B cell (primary cell): ENCODE measurements around the gene NPW. TPM values are rescaled to one million over a fixed set of nuclear protein-coding genes. Genes with fewer than 3 reads are reported as not detected.
"Not testable (repeated sequence)": the region's sequence is repeated elsewhere in the genome, so short reads cannot be mapped to it uniquely, and the experiment has no call there.

Source experiments
- ATAC-seq: fragments of 200-7000 bp; cut with Tn5 transposase; one replicate; pipeline ENCODE4 v1.10.0; 2021; ENCODE audit warnings: low read depth, mild to moderate bottlenecking, moderate number of reproducible peaks, moderate library complexity
- CTCF ChIA-PET: fragments of 350-600 bp; sonication (Branson Sonifier 250); formaldehyde crosslinking; loops from one replicate; lab custom pipeline; 2021; ENCODE audit warnings: antibody characterized with exemption, inconsistent platforms; lab: Charles Lee
- POLR2A ChIA-PET: fragments of 350-600 bp; sonication (Branson Sonifier 250); formaldehyde crosslinking; loops from one replicate; lab custom pipeline; 2021; ENCODE audit warnings: antibody characterized with exemption; lab: Charles Lee
- DNase-seq: peaks from one replicate; pipeline ENCODE4 v3.0.0; 2013
- H2AFZ ChIP-seq: 2 replicates; pipeline ENCODE4 v1.6.1; 2012; ENCODE audit warnings: mild to moderate bottlenecking, low read depth, low read length; ENCODE audit not compliant: insufficient read depth, poor library complexity, severe bottlenecking
- H3K27ac ChIP-seq, 2 donors: 1 replicate in 1 of 2; 2 replicates in 1 of 2; pipeline ENCODE4 v1.5.1; 2012 to 2013; ENCODE audit warnings: low read length in 2 of 2, mild to moderate bottlenecking in 2 of 2, moderate library complexity in 1 of 2
- H3K27me3 ChIP-seq, 4 experiments: fragments of 200-600 bp in 1 of 4; sonication (generic) in 1 of 4; replicated peaks in 1 of 4; 1 replicate in 2 of 4; 2 replicates in 2 of 4; pipeline versions ENCODE4 v1.6.1 to v1.7.0; 2013 to 2016; ENCODE audit warnings: low read length in 3 of 4, mild to moderate bottlenecking in 2 of 4, mixed read lengths in 1 of 4, moderate library complexity in 1 of 4; ENCODE audit not compliant: insufficient read depth in 4 of 4, control insufficient read depth in 3 of 4; ENCODE audit errors: control extremely low read depth in 1 of 4
- H3K36me3 ChIP-seq, 2 experiments: replicated peaks in 1 of 2; 1 replicate in 1 of 2; 2 replicates in 1 of 2; pipeline versions ENCODE4 v1.6.1 to v1.7.1; 2013; ENCODE audit warnings: low read length in 1 of 2; ENCODE audit not compliant: insufficient read depth in 2 of 2, control insufficient read depth in 1 of 2; ENCODE audit errors: control extremely low read depth in 1 of 2, extremely low read depth in 1 of 2
- H3K4me1 ChIP-seq, 2 donors: fragments of 200-600 bp in 1 of 2; sonication (generic) in 1 of 2; 1 replicate in 1 of 2; 2 replicates in 1 of 2; pipeline versions ENCODE4 v1.5.1 to v1.6.1; 2013 to 2017; ENCODE audit warnings: low read length in 2 of 2; ENCODE audit not compliant: control insufficient read depth in 2 of 2, insufficient read depth in 2 of 2
- H3K4me2 ChIP-seq: replicated peaks from 2 replicates; pipeline ENCODE3; 2012; ENCODE audit warnings: mild to moderate bottlenecking, low read depth, low read length; ENCODE audit not compliant: poor library complexity, severe bottlenecking
- H3K4me3 ChIP-seq, 5 experiments: fragments of 200-600 bp in 1 of 5; sonication (generic) in 1 of 5; 1 replicate in 3 of 5; 2 replicates in 2 of 5; pipeline versions ENCODE4 v1.5.1 to v1.7.0; 2011 to 2016; ENCODE audit warnings: low read length in 4 of 5, mild to moderate bottlenecking in 4 of 5, low read depth in 2 of 5, control low read depth in 1 of 5, moderate library complexity in 1 of 5; ENCODE audit not compliant: insufficient read depth in 1 of 5; ENCODE audit errors: control extremely low read depth in 1 of 5, extremely low read depth in 1 of 5
- H3K79me2 ChIP-seq: fragments of 200-600 bp; sonication (generic); one replicate; pipeline ENCODE4 v1.6.0; 2016; ENCODE audit warnings: low read length; ENCODE audit not compliant: control insufficient read depth, insufficient read depth
- H3K9ac ChIP-seq: fragments of 200-600 bp; sonication (generic); 2 replicates; pipeline ENCODE4 v1.6.1; 2017; ENCODE audit warnings: mild to moderate bottlenecking, low read length, moderate library complexity
- H3K9me3 ChIP-seq, 3 donors: one replicate each; pipeline versions ENCODE4 v1.6.1 to v1.7.1; 2013; ENCODE audit warnings: low read length in 2 of 3; ENCODE audit not compliant: control insufficient read depth in 2 of 3, insufficient read depth in 1 of 3; ENCODE audit errors: control extremely low read depth in 1 of 3
- H4K20me1 ChIP-seq: 2 replicates; pipeline ENCODE4 v1.6.0; 2012; ENCODE audit warnings: mild to moderate bottlenecking, low read length; ENCODE audit not compliant: insufficient read depth, control insufficient read depth, poor library complexity, severe bottlenecking
- H3K27ac Mint-ChIP-seq: one replicate; pipeline ENCODE4 v1.8.0; 2021; ENCODE audit warnings: mixed read lengths
- H3K27me3 Mint-ChIP-seq: one replicate; pipeline ENCODE4 v1.8.0; 2021; ENCODE audit warnings: mixed read lengths
- H3K4me1 Mint-ChIP-seq: one replicate; pipeline ENCODE4 v1.8.0; 2021; ENCODE audit warnings: mixed read lengths
- H3K4me3 Mint-ChIP-seq: one replicate; pipeline ENCODE4 v1.8.0; 2021; ENCODE audit warnings: mixed read lengths
- H3K9me3 Mint-ChIP-seq: one replicate; pipeline ENCODE4 v1.8.0; 2022; ENCODE audit warnings: mixed read lengths; ENCODE audit not compliant: insufficient read depth
- EZH2 ChIP-seq: IDR thresholded peaks from 2 replicates; pipeline ENCODE4 v1.6.1; 2012; ENCODE audit warnings: borderline replicate concordance, low read depth, mild to moderate bottlenecking, moderate library complexity, low read length; ENCODE audit not compliant: insufficient read depth, poor library complexity, severe bottlenecking
- WGBS: methylation state at CpG from one replicate; pipeline ENCODE4 v1.1.5; 2013; ENCODE audit warnings: missing lambda C conversion rate; ENCODE audit not compliant: insufficient coverage; 5-methylcytosine and 5-hydroxymethylcytosine counted together
- intact Hi-C: fragments of 100-400 bp; cut with micrococcal nuclease; formaldehyde crosslinking; loops from one replicate; pipeline ENCODE4 v1.10.0; 2022
- polyA plus RNA-seq: library from polyadenylated mRNA; depleted of rRNA; stranded (reverse); fragments of >200 nt; gene quantifications from 2 replicates; pipeline ENCODE4 v1.2.3, GENCODE V29; 2012
- total RNA-seq, 2 donors: library from RNA; stranded (reverse); fragments of 120-200 nt in 1 of 2; gene quantifications; 1 replicate in 1 of 2; 2 replicates in 1 of 2; pipeline versions ENCODE4 v1.2.3 to v1.2.4, GENCODE V29; 2013 to 2022
- TF ChIP-seq, protein P1 (sequence below): fragments of 200-600 bp; IDR thresholded peaks from one replicate; pipeline ENCODE4 v1.8.0; 2022; ENCODE audit warnings: antibody characterized with exemption, mild to moderate bottlenecking

NPW gene
- total and polyA plus RNA-seq, 2 donors (not counting 1 experiment from before 2014, with no cell fraction given), result 0.13 to 1.7 TPM

DNA sequence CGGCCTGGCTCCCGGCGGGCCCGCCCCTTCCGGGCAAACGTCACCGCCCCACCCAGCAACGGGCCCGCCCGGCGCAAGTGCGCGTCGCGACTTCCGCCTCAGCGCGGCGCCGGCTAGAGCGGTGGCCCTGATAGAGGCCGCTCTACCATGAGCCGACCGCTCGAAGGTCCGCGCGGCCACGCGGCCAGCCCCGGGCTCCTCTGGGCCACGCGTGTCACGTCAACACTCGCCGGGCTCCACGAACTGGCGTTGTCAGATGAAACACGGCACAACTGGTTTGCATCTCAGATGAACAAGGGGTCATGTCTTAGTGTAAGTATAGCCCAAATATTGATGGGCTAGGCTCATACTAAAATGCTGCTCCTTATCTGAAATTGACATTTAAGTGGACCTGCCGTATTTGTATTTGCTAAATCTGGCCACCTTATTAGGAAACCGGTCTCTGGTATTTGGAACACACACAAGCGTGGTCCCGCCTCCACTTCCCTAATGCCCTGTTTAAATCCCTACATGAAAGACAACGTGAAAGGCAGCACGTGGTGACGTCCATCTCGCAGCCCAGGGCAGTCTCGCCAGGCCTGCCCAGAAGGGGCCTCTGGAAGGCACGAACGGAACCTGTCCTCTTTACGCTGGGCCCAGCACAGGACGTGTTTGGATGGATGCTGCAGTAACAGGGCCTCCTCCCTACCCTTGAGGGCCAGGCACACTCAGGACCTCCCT, 9.6 kb upstream of the NPW start, which contains the start of gene ZNF598:
TSS of gene ZNF598 (minus strand) at position 31 of the 720 bp plus-strand sequence.
- no peaks in the 10 kb centered on the region for H3K9me3 Mint-ChIP-seq
- Histone ChIP-seq H3K79me2 (peaks cover 51% of the 10 kb centered on the region), H2AFZ (peak within 1 kb of the TSS; percentile 80), H3K9me3 (no peaks in the 10 kb centered on the region), H3K36me3 (peaks cover 0 to 6% of the 10 kb centered on the region in 2 experiments), H3K27ac (peak within 1 kb of the TSS; percentile 87 to 95), H3K4me3 (peak within 1 kb of the TSS; percentile 61 to 87 (median 77)), H3K9ac (peak within 1 kb of the TSS; percentile 82), H3K4me1 (peaks cover 35 to 44% of the 10 kb centered on the region in 2 donors), H4K20me1 (peaks cover 43% of the 10 kb centered on the region), H3K27me3 (no peaks in the 10 kb centered on the region), H3K4me2 (peak within 1 kb of the TSS; percentile 77)
- H3K27me3 Mint-ChIP-seq, result no peaks in the 10 kb centered on the region
- H3K27ac Mint-ChIP-seq, result peak within 1 kb of the TSS; percentile 95
- peak within 1 kb of the TSS; percentile 95 for H3K4me3 Mint-ChIP-seq
- DNase-seq, result peak; percentile 90
- no peak for TF ChIP-seq EZH2
- TF ChIP-seq, protein P1, sequence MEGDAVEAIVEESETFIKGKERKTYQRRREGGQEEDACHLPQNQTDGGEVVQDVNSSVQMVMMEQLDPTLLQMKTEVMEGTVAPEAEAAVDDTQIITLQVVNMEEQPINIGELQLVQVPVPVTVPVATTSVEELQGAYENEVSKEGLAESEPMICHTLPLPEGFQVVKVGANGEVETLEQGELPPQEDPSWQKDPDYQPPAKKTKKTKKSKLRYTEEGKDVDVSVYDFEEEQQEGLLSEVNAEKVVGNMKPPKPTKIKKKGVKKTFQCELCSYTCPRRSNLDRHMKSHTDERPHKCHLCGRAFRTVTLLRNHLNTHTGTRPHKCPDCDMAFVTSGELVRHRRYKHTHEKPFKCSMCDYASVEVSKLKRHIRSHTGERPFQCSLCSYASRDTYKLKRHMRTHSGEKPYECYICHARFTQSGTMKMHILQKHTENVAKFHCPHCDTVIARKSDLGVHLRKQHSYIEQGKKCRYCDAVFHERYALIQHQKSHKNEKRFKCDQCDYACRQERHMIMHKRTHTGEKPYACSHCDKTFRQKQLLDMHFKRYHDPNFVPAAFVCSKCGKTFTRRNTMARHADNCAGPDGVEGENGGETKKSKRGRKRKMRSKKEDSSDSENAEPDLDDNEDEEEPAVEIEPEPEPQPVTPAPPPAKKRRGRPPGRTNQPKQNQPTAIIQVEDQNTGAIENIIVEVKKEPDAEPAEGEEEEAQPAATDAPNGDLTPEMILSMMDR, result no peak
- POLR2A ChIA-PET, result interaction anchor here (1.4 kb wide), 1 partner anchor 45 kb away, joined by 3 read pairs; the partner anchor contains the start of gene RPS2
- peak; percentile 97 for ATAC-seq
- intact Hi-C loops, result loop anchor here (1.0 to 2.0 kb wide), 7 partner anchors 13 to 145 kb away; partner anchors contain the start of genes GFER, NDUFB10, NTHL1 and RPS2
- CTCF ChIA-PET, result no interaction called here
- peaks cover 38% of the 10 kb centered on the region for H3K4me1 Mint-ChIP-seq
- 6% methylated on average over 52 of the region's 52 CpGs for WGBS

DNA sequence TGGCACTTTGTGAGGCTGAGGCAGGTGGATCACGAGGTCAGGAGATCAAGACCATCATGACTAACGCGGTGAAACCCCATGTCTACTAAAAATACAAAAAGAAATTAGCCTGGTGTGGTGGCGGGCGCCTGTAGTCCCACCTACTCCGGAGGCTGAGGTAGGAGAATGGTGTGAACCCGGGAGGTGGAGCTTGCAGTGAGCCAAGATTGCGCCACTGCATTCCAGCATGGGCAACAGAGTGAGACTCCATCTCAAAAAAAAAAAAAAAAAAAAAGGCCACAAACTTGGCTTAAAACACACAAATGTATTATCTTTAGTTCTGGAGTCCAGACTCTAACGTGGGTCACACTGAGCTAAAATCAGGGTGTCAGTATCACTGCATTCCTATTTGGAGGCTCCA, 7.9 kb upstream of the NPW start:
- H3K4me2 ChIP-seq, H3K27me3 Mint-ChIP-seq, DNase-seq, H3K9me3 Mint-ChIP-seq, intact Hi-C loops, H3K4me3 ChIP-seq, H3K27ac Mint-ChIP-seq, H2AFZ ChIP-seq, H3K9ac ChIP-seq, H3K36me3 ChIP-seq, H3K4me3 Mint-ChIP-seq, ATAC-seq, H3K27me3 ChIP-seq, H3K27ac ChIP-seq, H3K9me3 ChIP-seq: not testable (repeated sequence)
- peaks cover 27% of the 10 kb centered on the region for H3K4me1 Mint-ChIP-seq
- H3K79me2 ChIP-seq, result peaks cover 33% of the 10 kb centered on the region
- ChIA-PET CTCF (interaction anchor here (0.6 to 2.8 kb wide), 4 partner anchors 7 to 129 kb away, joined by 3 to 10 read pairs (median 5); no protein-coding TSS in a partner anchor), POLR2A (interaction anchor here (0.7 kb wide), 1 partner anchor 9 kb away, joined by 5 read pairs; no protein-coding TSS in a partner anchor)
- H3K4me1 ChIP-seq, result peaks cover 30 to 34% of the 10 kb centered on the region in 2 donors
- H4K20me1 ChIP-seq, result peaks cover 25% of the 10 kb centered on the region
- 78% methylated on average over 5 of the region's 9 CpGs for WGBS
